Upper lobe of left lung (tissue), 4 donors: ENCODE data around the gene RHBDF2.

Experiments
- EP300 ChIP-seq, 4 donors: sonication (generic); formaldehyde crosslinking; IDR thresholded peaks; one replicate each; pipeline ENCODE4 v1.5.1; 2017; ENCODE audit warnings: antibody characterized with exemption in 4 of 4, control low read depth in 2 of 4
- POLR2A ChIP-seq, 4 donors: fragments of 450-650 bp; IDR thresholded peaks; one replicate each; pipeline ENCODE4 v1.5.1; 2016 to 2017; ENCODE audit warnings: antibody characterized with exemption in 4 of 4, mild to moderate bottlenecking in 2 of 4
- POLR2AphosphoS5 ChIP-seq, 2 donors: sonication (generic); formaldehyde crosslinking; IDR thresholded peaks; one replicate each; pipeline ENCODE4 v1.5.1; 2017; ENCODE audit warnings: antibody characterized with exemption in 2 of 2

DNA sequence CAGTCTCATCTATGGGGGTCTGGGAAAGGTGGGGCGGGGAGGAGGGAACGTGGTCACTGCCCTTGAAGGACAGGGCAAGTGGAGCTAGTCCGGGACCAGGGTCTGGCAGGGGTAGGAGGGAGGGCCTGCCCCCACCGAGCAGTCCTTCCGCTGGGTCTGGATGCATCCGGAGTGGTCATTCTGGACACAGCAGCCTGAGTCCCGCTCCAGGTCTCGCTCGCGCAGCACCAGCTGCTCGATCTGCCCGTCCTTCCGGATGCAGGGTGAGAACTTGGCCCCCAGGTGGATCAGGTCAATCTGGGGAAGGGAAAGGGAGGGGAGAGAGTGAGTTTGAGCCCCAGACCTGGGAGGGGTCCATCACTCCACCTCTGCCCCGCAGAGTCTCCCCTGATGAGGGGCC, 27.0 kb downstream of the RHBDF2 start:
- TF ChIP-seq EP300 (IDR thresholded peaks at IDR 0.05) (no peak), POLR2AphosphoS5 (IDR thresholded peaks at IDR 0.05) (no peak), POLR2A (IDR thresholded peaks at IDR 0.05) (no peak)
